Naive thymus-derived CD4-positive, alpha-beta T cell (primary cell): ENCODE measurements around the gene PTPMT1. TPM values are rescaled to one million over a fixed set of nuclear protein-coding genes. Genes with fewer than 3 reads are reported as not detected.
"Not testable (repeated sequence)": the region's sequence is repeated elsewhere in the genome, so short reads cannot be mapped to it uniquely, and the experiment has no call there.

ENCODE experiments used
- ATAC-seq: fragments of 150-1000 bp; cut with Tn5 transposase; 2 replicates; pipeline ENCODE4 v1.10.0; 2021; ENCODE audit warnings: mild to moderate bottlenecking, moderate library complexity
- CTCF ChIA-PET: fragments of 350-600 bp; sonication (Branson Sonifier 250); formaldehyde crosslinking; loops from one replicate; lab custom pipeline; 2021; ENCODE audit warnings: antibody characterized with exemption; lab: Charles Lee
- POLR2A ChIA-PET: fragments of 350-600 bp; sonication (Branson Sonifier 250); formaldehyde crosslinking; loops from one replicate; lab custom pipeline; 2021; ENCODE audit warnings: antibody characterized with exemption, inconsistent platforms; lab: Charles Lee
- DNase-seq, 9 donors: peaks; one replicate each; pipeline versions ENCODE4 v3.0.0 to v3.0.0-alpha.2; 2020 to 2022; ENCODE audit warnings: mixed read lengths in 1 of 9
- H3K27ac ChIP-seq: one replicate; pipeline ENCODE4 v1.7.0; 2013; ENCODE audit warnings: mild to moderate bottlenecking, low read depth, low read length, moderate library complexity
- H3K27me3 ChIP-seq, 2 donors: one replicate each; pipeline ENCODE4 v1.7.0; 2013; ENCODE audit warnings: low read length in 2 of 2, mild to moderate bottlenecking in 2 of 2, moderate library complexity in 2 of 2; ENCODE audit not compliant: control insufficient read depth in 2 of 2, insufficient read depth in 2 of 2
- H3K36me3 ChIP-seq, 3 experiments: 1 replicate in 2 of 3; 2 replicates in 1 of 3; pipeline ENCODE4 v1.7.0; 2013; ENCODE audit warnings: low read length in 3 of 3, mild to moderate bottlenecking in 3 of 3, moderate library complexity in 1 of 3; ENCODE audit not compliant: insufficient read depth in 3 of 3, control insufficient read depth in 2 of 3
- H3K4me1 ChIP-seq, 2 donors: one replicate each; pipeline ENCODE4 v1.7.0; 2013; ENCODE audit warnings: low read length in 2 of 2, mild to moderate bottlenecking in 2 of 2, moderate library complexity in 1 of 2; ENCODE audit not compliant: control insufficient read depth in 2 of 2, insufficient read depth in 2 of 2
- H3K4me3 ChIP-seq: 2 replicates; pipeline ENCODE4 v1.7.0; 2013; ENCODE audit warnings: mild to moderate bottlenecking, low read length
- H3K9me3 ChIP-seq, 3 experiments: 1 replicate in 2 of 3; 2 replicates in 1 of 3; pipeline ENCODE4 v1.7.0; 2013; ENCODE audit warnings: low read length in 3 of 3; ENCODE audit not compliant: control insufficient read depth in 2 of 3
- H3K27ac Mint-ChIP-seq, 9 donors: one replicate each; pipeline ENCODE4 v1.8.0; 2020 to 2022; ENCODE audit warnings: mixed read lengths in 9 of 9, mild to moderate bottlenecking in 8 of 9, moderate library complexity in 5 of 9, inconsistent platforms in 2 of 9
- H3K27me3 Mint-ChIP-seq, 5 donors: one replicate each; pipeline ENCODE4 v1.8.0; 2021 to 2022; ENCODE audit warnings: mixed read lengths in 5 of 5, mild to moderate bottlenecking in 1 of 5
- H3K36me3 Mint-ChIP-seq, 5 donors: one replicate each; pipeline ENCODE4 v1.8.0; 2020 to 2022; ENCODE audit warnings: mixed read lengths in 5 of 5, mild to moderate bottlenecking in 3 of 5, inconsistent platforms in 1 of 5
- H3K4me1 Mint-ChIP-seq, 7 donors: one replicate each; pipeline ENCODE4 v1.8.0; 2020 to 2022; ENCODE audit warnings: mixed read lengths in 7 of 7, mild to moderate bottlenecking in 3 of 7, inconsistent platforms in 1 of 7
- H3K4me3 Mint-ChIP-seq, 10 donors: one replicate each; pipeline ENCODE4 v1.8.0; 2020 to 2022; ENCODE audit warnings: mild to moderate bottlenecking in 10 of 10, mixed read lengths in 10 of 10, moderate library complexity in 6 of 10, inconsistent platforms in 2 of 10
- H3K9me3 Mint-ChIP-seq, 11 donors: one replicate each; pipeline ENCODE4 v1.8.0; 2020 to 2022; ENCODE audit warnings: mixed read lengths in 11 of 11, mild to moderate bottlenecking in 4 of 11, inconsistent platforms in 1 of 11, moderate library complexity in 1 of 11
- intact Hi-C, 2 donors: fragments of 100-400 bp; cut with micrococcal nuclease; formaldehyde crosslinking; loops; one replicate each; pipeline ENCODE4 v1.15.1; 2023
- polyA plus RNA-seq, 2 donors: library from polyadenylated mRNA; unstranded; fragments of 300-500 nt; fragmentation: Illumina TruSeq; gene quantifications; one replicate each; pipeline ENCODE4 v1.2.3, GENCODE V29; 2021
- total RNA-seq, 6 experiments: library from RNA in 5 of 6; stranded (reverse) in 5 of 6; gene quantifications; 1 replicate in 5 of 6; 2 replicates in 1 of 6; pipeline ENCODE4 v1.2.3 and lab custom pipeline; 2021 to 2026

Gene PTPMT1
- total and polyA plus RNA-seq, 7 experiments from 2014 or later: 20.5 to 72.9 (median 24.1) TPM

DNA sequence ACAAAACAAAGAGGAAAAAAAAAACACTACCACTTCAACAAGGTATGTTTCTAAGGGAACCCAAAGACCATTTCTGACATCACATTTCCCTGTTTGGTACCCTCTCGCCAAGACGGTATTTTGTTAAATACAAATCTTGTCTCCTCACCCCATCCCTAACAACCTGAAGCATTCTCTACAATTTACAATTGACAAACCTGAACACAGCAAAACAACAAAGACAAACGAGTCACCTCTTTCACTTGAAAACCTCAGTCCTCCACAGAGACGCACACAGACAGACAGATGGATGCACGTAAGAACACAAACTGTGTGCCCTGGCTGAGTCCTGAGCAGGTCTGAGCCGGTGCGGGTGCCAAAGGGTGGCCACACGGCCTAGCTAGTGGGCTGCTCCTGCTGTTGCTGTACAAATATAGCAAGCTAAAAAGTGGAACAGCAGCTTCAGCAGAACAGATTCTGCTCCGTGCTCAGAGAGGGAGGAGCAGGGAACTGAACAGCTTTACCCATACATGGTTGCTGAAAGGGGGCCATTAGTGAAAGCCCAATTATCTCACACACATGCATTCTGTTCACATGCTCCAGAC, 41.0 kb upstream of the PTPMT1 start:
- Mint-ChIP-seq H3K4me3 (peak overlapping the region; percentile 30 to 80 (median 73)), H3K27me3 (no peaks in the 10 kb centered on the region), H3K9me3 (no peaks in the 10 kb centered on the region), H3K27ac (peak overlapping the region; percentile 84 to 96 (median 90)), H3K4me1 (peaks cover 40 to 82% (median 64%) of the 10 kb centered on the region in 7 donors), H3K36me3 (peaks cover 0 to 2% (median 0%) of the 10 kb centered on the region in 5 donors)
- peak overlapping the region; percentile 78 for H3K27ac ChIP-seq
- no peaks in the 10 kb centered on the region for H3K9me3 ChIP-seq
- intact Hi-C loops: loop anchor here (1.0 to 5.0 kb wide), 3 partner anchors 16 to 37 kb away; partner anchors contain the start of gene CELF1 (in 2 of the 2)
- peak; percentile 59 for ATAC-seq
- no peaks in the 10 kb centered on the region for H3K36me3 ChIP-seq
- CTCF ChIA-PET: interaction anchor here (0.5 to 0.6 kb wide), 2 partner anchors 19 to 459 kb away, joined by 3 to 5 read pairs; no protein-coding TSS in a partner anchor
- H3K27me3 ChIP-seq: no peaks in the 10 kb centered on the region
- peak overlapping the region; percentile 12 for H3K4me3 ChIP-seq
- peak in 6 of 9 donors; percentile 19 to 55 (median 37) for DNase-seq
- H3K4me1 ChIP-seq: peaks cover 32% of the 10 kb centered on the region in 2 donors
- POLR2A ChIA-PET: no interaction called here

DNA sequence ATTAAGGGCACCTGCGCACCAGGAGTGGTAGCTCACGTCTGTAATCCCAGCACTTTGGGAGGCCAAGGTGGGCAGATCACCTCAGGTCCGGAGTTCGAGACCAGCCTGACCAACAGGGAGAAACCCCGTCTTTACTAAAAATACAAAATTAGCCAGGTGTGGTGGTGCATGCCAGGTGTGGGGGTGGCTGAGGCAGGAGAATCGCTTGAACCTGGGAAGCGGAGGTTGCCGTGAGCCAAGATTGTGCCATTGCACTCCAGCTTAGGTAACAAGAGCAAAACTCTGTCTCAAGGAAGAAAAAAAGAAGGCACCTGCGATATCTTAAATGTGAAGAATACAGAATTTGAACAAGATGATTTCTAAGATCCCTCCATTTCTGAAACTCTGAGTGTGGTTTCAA, 39.4 kb upstream of the PTPMT1 start:
- H3K9me3 ChIP-seq, H3K9me3 Mint-ChIP-seq, H3K36me3 ChIP-seq, DNase-seq, H3K36me3 Mint-ChIP-seq, H3K27me3 ChIP-seq, POLR2A ChIA-PET, intact Hi-C loops, H3K27me3 Mint-ChIP-seq, ATAC-seq, CTCF ChIA-PET, H3K4me3 ChIP-seq: not testable (repeated sequence)
- Mint-ChIP-seq H3K27ac (peak overlapping the region; percentile 53 to 96 (median 90)), H3K4me3 (peak overlapping the region in 4 of 10 donors; percentile 51 to 77 (median 70)), H3K4me1 (peaks cover 36 to 80% (median 61%) of the 10 kb centered on the region in 7 donors)
- H3K27ac ChIP-seq: peak overlapping the region; percentile 78
- peaks cover 32 to 34% of the 10 kb centered on the region in 2 donors for H3K4me1 ChIP-seq

GRCh38 chr11:47527186-47527585, 38.2 kb upstream of the PTPMT1 start:
- no peaks in the 10 kb centered on the region for H3K9me3 Mint-ChIP-seq
- ATAC-seq: no peak
- ChIA-PET POLR2A (interaction anchor here (0.6 kb wide), 1 partner anchor 1417 kb away, joined by 3 read pairs; no protein-coding TSS in a partner anchor), CTCF (no interaction called here)
- H3K27ac ChIP-seq: peak overlapping the region; percentile 50
- H3K4me3 Mint-ChIP-seq: no peak overlapping the region
- peaks cover 0 to 7% (median 3%) of the 10 kb centered on the region in 5 donors for H3K36me3 Mint-ChIP-seq
- no peaks in the 10 kb centered on the region for H3K27me3 ChIP-seq
- no peaks in the 10 kb centered on the region for H3K9me3 ChIP-seq
- H3K36me3 ChIP-seq: no peaks in the 10 kb centered on the region
- DNase-seq: no peak
- H3K27ac Mint-ChIP-seq: peak overlapping the region in 7 of 9 donors; percentile 30 to 90 (median 56)
- intact Hi-C loops: no loop called here
- H3K27me3 Mint-ChIP-seq: no peaks in the 10 kb centered on the region
- H3K4me1 ChIP-seq: peaks cover 32 to 41% of the 10 kb centered on the region in 2 donors
- H3K4me1 Mint-ChIP-seq: peaks cover 41 to 80% (median 63%) of the 10 kb centered on the region in 7 donors
- H3K4me3 ChIP-seq: no peak overlapping the region

- peaks cover 30 to 83% (median 56%) of the 10 kb centered on the region in 7 donors for H3K4me1 Mint-ChIP-seq
- H3K27me3 ChIP-seq: no peaks in the 10 kb centered on the region
- no peaks in the 10 kb centered on the region for H3K36me3 ChIP-seq
- no peak overlapping the region for H3K4me3 ChIP-seq
- peaks cover 11 to 28% of the 10 kb centered on the region in 2 donors for H3K4me1 ChIP-seq
- H3K27ac ChIP-seq: no peak overlapping the region
- no peak for DNase-seq
- peak overlapping the region in 1 of 10 donors; percentile 62 for H3K4me3 Mint-ChIP-seq
- H3K9me3 Mint-ChIP-seq: no peaks in the 10 kb centered on the region
- peaks cover 0 to 8% (median 3%) of the 10 kb centered on the region in 5 donors for H3K36me3 Mint-ChIP-seq
- CTCF ChIA-PET: no interaction called here
- intact Hi-C loops: loop anchor here in 1 of 2 donors (10.0 kb wide), 1 partner anchor 65 kb away; the partner anchor contains the start of gene C1QTNF4
- no peak for ATAC-seq
- POLR2A ChIA-PET: interaction anchor here (0.6 to 1.0 kb wide), 3 partner anchors 7 to 72 kb away, joined by 3 to 6 read pairs (median 3); no protein-coding TSS in a partner anchor
- peak overlapping the region in 8 of 9 donors; percentile 4 to 93 (median 74) for H3K27ac Mint-ChIP-seq
- H3K9me3 ChIP-seq: no peaks in the 10 kb centered on the region
- no peaks in the 10 kb centered on the region for H3K27me3 Mint-ChIP-seq
Observed at GRCh38 chr11:47529951-47530350, 35.4 kb upstream of the PTPMT1 start.

GRCh38 chr11:47530721-47531120, 34.7 kb upstream of the PTPMT1 start:
- H3K27ac ChIP-seq, CTCF ChIA-PET, DNase-seq, ATAC-seq, H3K27me3 ChIP-seq, H3K9me3 ChIP-seq, H3K36me3 ChIP-seq, H3K27me3 Mint-ChIP-seq, H3K4me3 ChIP-seq, H3K9me3 Mint-ChIP-seq: not testable (repeated sequence)
- H3K27ac Mint-ChIP-seq: peak overlapping the region in 8 of 9 donors; percentile 4 to 93 (median 74)
- H3K4me3 Mint-ChIP-seq: peak overlapping the region in 3 of 10 donors; percentile 12 to 62 (median 32)
- intact Hi-C loops: loop anchor here in 1 of 2 donors (10.0 kb wide), 1 partner anchor 64 kb away; the partner anchor contains the start of gene C1QTNF4
- POLR2A ChIA-PET: interaction anchor here (0.6 to 1.0 kb wide), 2 partner anchors 24 to 45 kb away, joined by 3 read pairs; no protein-coding TSS in a partner anchor
- H3K4me1 ChIP-seq: peaks cover 7 to 22% of the 10 kb centered on the region in 2 donors
- peaks cover 0 to 11% (median 3%) of the 10 kb centered on the region in 5 donors for H3K36me3 Mint-ChIP-seq
- H3K4me1 Mint-ChIP-seq: peaks cover 24 to 79% (median 53%) of the 10 kb centered on the region in 7 donors

DNA sequence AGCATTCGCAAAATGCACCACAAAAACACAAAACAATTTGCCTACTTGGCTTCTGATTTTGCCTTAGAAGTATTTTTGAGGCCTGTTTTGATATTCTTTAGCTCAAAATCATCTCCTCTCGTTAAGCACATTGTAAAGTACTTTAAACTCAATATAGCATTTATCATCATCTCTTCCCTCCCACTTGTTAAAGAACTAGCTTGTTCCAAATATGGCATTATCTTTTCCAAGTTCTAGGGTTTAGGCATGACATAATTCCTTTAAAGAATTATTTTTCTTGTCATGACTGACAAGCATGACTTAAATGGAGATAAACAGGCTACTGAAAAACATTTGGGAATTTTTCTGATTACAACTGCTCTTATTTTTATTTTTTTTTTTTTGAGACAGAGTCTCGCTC, 33.7 kb upstream of the PTPMT1 start:
- H3K4me1 Mint-ChIP-seq: peaks cover 19 to 75% (median 48%) of the 10 kb centered on the region in 7 donors
- peak overlapping the region in 5 of 9 donors; percentile 17 to 59 (median 53) for H3K27ac Mint-ChIP-seq
- H3K4me1 ChIP-seq: peaks cover 0 to 16% of the 10 kb centered on the region in 2 donors
- DNase-seq (no peak), ATAC-seq (no peak)
- no peaks in the 10 kb centered on the region for H3K27me3 ChIP-seq
- H3K36me3 Mint-ChIP-seq: peaks cover 0 to 16% (median 3%) of the 10 kb centered on the region in 5 donors
- intact Hi-C loops: loop anchor here in 1 of 2 donors (10.0 kb wide), 1 partner anchor 63 kb away; the partner anchor contains the start of gene C1QTNF4
- POLR2A ChIA-PET: no interaction called here
- H3K4me3 Mint-ChIP-seq: no peak overlapping the region
- H3K36me3 ChIP-seq: peaks cover 0 to 6% (median 0%) of the 10 kb centered on the region in 3 experiments
- no peaks in the 10 kb centered on the region for H3K9me3 Mint-ChIP-seq
- no peaks in the 10 kb centered on the region for H3K9me3 ChIP-seq
- H3K27me3 Mint-ChIP-seq: no peaks in the 10 kb centered on the region
- no peak overlapping the region for H3K27ac ChIP-seq
- CTCF ChIA-PET: no interaction called here
- H3K4me3 ChIP-seq: no peak overlapping the region
